ENCODE results near the gene SLC8B1. TPM values are rescaled to one million over a fixed set of nuclear protein-coding genes. Genes with fewer than 3 reads are reported as not detected.

Gene SLC8B1
- total RNA-seq (12.8 TPM), polyA plus RNA-seq (20.5 TPM)

DNA sequence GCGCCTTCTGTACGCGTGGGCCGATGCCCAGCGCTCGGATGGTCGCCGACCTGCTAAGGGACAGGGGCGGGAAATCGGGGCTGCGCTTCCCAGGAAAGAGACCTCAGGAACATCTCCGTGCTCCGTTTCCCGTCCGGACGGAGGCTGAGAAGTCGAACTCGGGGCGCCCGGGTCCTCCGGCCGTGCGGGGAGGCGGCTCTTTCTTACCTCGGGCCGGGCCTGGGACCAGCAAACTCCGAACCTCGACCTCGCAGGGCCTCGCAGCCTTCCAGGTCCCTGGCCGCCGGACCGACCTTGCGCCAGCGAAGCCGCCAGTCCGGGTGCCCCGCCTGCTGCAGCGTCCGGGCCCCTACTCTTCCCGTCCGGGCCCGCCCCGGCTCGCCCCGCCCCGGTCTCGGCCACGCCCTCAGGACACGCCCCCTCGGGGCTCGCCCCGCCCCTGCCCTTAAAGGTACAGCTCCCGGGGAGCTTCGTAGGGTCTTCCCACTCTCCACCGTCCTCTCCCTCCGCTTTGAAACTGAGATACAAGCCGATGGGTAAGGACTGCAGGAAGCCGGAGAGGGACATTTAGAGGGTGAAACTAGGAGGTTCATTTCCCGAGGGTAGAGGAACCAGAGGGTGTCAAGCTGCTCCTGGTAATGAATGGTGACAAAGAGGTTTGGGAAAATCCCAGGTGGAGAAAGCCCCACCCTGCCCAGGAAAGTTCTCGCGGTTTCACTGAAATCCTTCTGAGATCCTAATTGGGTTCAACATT lies at the start of gene SLC8B1:
TSS of gene SLC8B1 (minus strand) at position 324 of the 754 bp plus-strand sequence. CDS start 2,231 bp downstream, outside the sequence.
- DNase-seq (ENCODE audit: extremely low spot score) = peak; percentile 25
- Histone ChIP-seq H3K36me3 (ENCODE audit: insufficient read depth) (no peaks in the 10 kb centered on the region), H3K4me3 (ENCODE audit: low read depth, low read length) (peak within 1 kb of the TSS; percentile 53), H3K4me1 (ENCODE audit: insufficient read depth) (no peaks in the 10 kb centered on the region), H3K27ac (ENCODE audit: low read depth) (peak within 1 kb of the TSS; percentile 28)
- WGBS = 1% methylated on average over 62 of the region's 62 CpGs

DNA sequence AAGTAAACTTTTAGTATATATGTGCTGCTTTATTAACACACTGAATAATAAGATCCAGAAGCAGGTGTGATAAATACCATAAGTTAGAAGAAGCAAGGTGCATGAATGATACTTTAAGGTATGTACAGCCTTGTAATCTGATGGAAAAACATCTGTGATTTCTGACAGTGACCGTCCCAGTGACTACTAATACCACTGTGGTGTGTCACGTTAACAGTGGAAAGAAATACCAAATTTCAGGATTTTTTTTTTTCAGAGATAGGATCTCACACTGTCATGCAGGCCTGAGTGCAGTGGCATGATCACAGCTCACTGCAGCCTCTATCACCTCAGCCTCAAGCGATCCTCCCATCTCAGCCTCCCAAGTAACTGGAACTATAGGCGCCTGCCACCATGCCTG lies 47.3 kb upstream of the SLC8B1 start:
- no peak for DNase-seq (ENCODE audit: extremely low spot score)
- 96% methylated on average over 4 of the region's 4 CpGs for WGBS
- peaks cover 2% of the 10 kb centered on the region for H3K36me3 ChIP-seq (ENCODE audit: insufficient read depth)

DNA sequence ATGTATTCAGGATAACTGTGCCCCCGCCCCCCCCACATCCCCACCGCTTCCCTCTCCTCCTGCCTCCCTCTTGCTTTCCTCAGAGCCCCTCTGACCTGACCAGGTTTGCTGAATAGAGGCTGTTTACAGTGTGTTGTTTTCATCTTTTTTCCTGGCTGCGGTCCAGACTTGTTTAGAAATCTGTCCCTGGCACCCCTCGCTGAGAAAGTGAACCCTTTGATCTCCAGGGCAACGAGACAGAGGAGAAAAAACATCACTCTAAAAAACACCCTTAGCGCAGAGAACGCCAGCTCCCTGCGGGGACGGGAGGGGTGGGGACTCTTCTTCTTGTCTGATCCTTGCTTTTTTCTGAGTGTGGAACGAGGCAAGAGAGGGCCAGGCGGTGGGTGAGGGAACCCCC lies 46.3 kb upstream of the SLC8B1 start:
- H3K27ac ChIP-seq (ENCODE audit: low read depth) = no peak overlapping the region
- H3K4me3 ChIP-seq (ENCODE audit: low read depth, low read length) = no peak overlapping the region
- no peak for DNase-seq (ENCODE audit: extremely low spot score)
- no peaks in the 10 kb centered on the region for H3K4me1 ChIP-seq (ENCODE audit: insufficient read depth)
- peaks cover 2% of the 10 kb centered on the region for H3K36me3 ChIP-seq (ENCODE audit: insufficient read depth)
- 72% methylated on average over 11 of the region's 11 CpGs for WGBS

More for the DNA sequence above, 47.3 kb upstream of the SLC8B1 start:
- Histone ChIP-seq H3K4me1 (ENCODE audit: insufficient read depth) (no peaks in the 10 kb centered on the region), H3K4me3 (ENCODE audit: low read depth, low read length) (no peak overlapping the region), H3K27ac (ENCODE audit: low read depth) (no peak overlapping the region)

DNA sequence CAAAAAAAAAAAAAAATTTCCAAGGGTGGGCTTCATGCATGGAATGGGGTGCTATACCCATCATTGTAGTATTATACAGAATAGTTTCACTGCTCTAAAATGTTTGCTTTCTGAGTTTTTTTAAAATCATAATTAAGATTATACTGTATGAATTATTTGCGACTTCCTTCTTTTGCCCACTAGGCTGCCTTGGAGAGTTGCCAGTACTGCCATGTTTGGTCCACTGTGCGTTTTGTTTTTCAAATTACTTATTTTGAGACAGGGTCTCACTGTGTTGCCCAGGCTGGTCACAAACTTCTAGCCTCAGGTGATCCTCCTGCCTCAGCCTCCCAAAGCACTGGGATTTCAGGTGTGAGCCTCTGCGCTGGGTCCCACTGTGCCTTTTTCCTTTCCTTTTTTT lies 43.4 kb upstream of the SLC8B1 start:
- WGBS = 90% methylated on average over 3 of the region's 3 CpGs
- no peak for DNase-seq (ENCODE audit: extremely low spot score)
- H3K4me1 ChIP-seq (ENCODE audit: insufficient read depth) = no peaks in the 10 kb centered on the region
- no peak overlapping the region for H3K27ac ChIP-seq (ENCODE audit: low read depth)
- no peak overlapping the region for H3K4me3 ChIP-seq (ENCODE audit: low read depth, low read length)
- H3K36me3 ChIP-seq (ENCODE audit: insufficient read depth) = no peaks in the 10 kb centered on the region

DNA sequence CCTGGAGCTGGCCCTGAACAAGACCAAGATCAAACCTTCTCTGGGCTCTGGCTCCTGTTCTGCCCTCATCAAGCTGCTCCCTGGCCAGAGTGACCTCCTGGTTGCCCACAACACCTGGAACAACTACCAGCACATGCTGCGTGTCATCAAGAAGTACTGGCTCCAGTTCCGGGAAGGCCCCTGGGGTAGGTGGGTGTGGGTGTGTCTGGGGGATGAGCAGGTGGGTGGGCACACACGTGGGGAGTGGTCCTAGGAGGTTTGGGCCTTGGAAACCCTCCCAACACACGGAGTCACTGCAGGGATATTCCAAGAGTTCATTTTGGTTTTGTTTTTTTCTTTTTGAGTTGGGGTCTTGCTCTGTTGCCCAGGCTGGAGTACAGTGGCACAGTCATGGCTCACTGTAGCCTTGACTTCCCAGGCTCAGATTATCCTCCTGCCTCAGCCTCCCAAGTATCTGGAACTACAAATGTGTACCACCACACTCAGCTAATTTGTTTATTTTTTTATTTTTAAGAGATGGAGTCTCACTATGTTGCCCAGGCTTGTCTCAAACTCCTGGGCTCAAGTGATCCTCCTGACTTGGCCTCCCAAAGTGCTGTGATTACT lies 40.0 kb upstream of the SLC8B1 start:
- WGBS = 92% methylated on average over 4 of the region's 4 CpGs
- Histone ChIP-seq H3K4me3 (ENCODE audit: low read depth, low read length) (no peak overlapping the region), H3K36me3 (ENCODE audit: insufficient read depth) (peaks cover 3% of the 10 kb centered on the region), H3K4me1 (ENCODE audit: insufficient read depth) (no peaks in the 10 kb centered on the region), H3K27ac (ENCODE audit: low read depth) (no peak overlapping the region)
- DNase-seq (ENCODE audit: extremely low spot score) = no peak

DNA sequence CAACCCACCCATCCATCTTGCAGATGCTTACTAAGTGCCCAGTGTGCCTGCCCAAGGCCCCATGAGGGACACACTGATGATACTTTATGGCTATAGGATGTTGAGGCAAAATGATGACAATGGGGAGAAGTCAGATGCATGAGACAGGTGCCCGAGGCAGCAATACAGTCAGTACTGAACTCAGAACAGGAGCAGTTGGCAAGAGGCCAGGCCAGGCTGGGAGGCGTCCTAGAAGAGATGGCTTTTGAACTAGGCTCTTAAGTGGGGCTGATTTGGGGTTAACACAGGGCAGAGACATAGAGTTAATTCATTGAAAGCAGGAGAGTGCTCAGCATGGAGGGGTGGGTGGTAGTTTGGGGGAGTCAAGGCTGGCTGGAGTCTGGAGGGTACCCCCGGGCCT lies 39.1 kb upstream of the SLC8B1 start:
- Histone ChIP-seq H3K36me3 (ENCODE audit: insufficient read depth) (peaks cover 3% of the 10 kb centered on the region), H3K4me3 (ENCODE audit: low read depth, low read length) (no peak overlapping the region), H3K4me1 (ENCODE audit: insufficient read depth) (no peaks in the 10 kb centered on the region), H3K27ac (ENCODE audit: low read depth) (no peak overlapping the region)
- WGBS = 80% methylated on average over 3 of the region's 3 CpGs
- no peak for DNase-seq (ENCODE audit: extremely low spot score)

DNA sequence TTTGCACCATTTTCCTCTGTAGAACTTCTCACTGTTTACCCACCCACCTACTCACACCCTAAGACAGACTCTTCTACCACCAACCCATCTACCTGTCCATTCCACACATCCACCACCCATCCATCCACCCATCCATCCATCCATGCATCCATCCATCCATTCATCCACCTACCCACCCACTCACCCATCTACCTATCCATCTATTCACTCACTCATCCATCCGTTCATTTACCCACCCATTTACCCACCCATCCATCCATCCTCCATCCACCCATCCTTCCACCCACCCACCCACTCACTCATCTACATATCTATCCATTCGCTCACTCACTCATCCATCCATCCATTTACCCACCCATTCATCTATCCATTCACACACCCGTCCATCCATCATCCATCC lies 38.5 kb upstream of the SLC8B1 start:
- 98% methylated on average over 3 of the region's 3 CpGs for WGBS
- Histone ChIP-seq H3K36me3 (ENCODE audit: insufficient read depth) (peaks cover 3% of the 10 kb centered on the region), H3K4me1 (ENCODE audit: insufficient read depth) (no peaks in the 10 kb centered on the region), H3K27ac (ENCODE audit: low read depth) (no peak overlapping the region), H3K4me3 (ENCODE audit: low read depth, low read length) (no peak overlapping the region)
- DNase-seq (ENCODE audit: extremely low spot score) = no peak

DNA sequence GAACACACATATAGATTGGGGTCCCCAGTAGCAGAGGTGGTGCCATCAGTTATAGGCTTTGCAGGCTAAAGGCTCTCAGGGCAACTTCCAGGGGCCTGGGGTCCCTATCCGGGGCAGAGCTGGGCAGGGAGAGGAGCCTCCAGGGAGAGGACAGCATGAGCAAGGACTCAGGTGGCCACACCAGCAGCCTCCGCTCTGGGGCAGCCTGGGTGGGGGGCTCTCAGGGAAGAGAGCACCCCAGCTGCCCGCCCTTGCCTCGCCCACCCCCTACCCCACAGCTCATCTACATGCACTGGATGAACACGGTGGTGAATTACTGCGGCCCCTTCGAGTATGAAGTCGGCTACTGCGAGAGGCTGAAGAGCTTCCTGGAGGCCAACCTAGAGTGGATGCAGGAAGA lies 37.5 kb upstream of the SLC8B1 start:
- DNase-seq (ENCODE audit: extremely low spot score) = no peak
- 95% methylated on average over 9 of the region's 9 CpGs for WGBS
- no peak overlapping the region for H3K4me3 ChIP-seq (ENCODE audit: low read depth, low read length)
- H3K27ac ChIP-seq (ENCODE audit: low read depth) = no peak overlapping the region
- peaks cover 3% of the 10 kb centered on the region for H3K36me3 ChIP-seq (ENCODE audit: insufficient read depth)
- H3K4me1 ChIP-seq (ENCODE audit: insufficient read depth) = no peaks in the 10 kb centered on the region

DNA sequence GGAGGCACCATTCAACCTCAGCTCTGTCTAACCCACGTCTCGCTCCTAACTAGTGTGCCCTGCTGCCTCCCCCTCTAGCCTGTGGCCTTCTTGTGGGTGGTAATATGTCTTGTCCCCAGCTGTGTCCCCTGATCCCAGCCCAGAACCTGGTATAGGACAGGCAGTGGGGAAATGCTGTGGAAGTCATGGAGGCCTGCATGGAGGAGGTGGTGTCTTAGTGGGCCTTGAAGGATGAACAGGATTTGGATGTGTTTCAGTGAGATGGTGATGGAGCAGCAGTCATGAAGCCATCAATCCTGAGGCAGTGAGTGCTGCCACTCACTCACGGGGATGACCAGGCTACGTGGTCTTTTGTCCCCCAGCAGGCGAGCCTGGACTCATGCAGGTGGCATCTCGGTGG lies 36.9 kb upstream of the SLC8B1 start:
- DNase-seq (ENCODE audit: extremely low spot score) = no peak
- Histone ChIP-seq H3K36me3 (ENCODE audit: insufficient read depth) (peaks cover 3% of the 10 kb centered on the region), H3K4me1 (ENCODE audit: insufficient read depth) (no peaks in the 10 kb centered on the region), H3K27ac (ENCODE audit: low read depth) (no peak overlapping the region), H3K4me3 (ENCODE audit: low read depth, low read length) (no peak overlapping the region)
- 96% methylated on average over 6 of the region's 6 CpGs for WGBS

DNA sequence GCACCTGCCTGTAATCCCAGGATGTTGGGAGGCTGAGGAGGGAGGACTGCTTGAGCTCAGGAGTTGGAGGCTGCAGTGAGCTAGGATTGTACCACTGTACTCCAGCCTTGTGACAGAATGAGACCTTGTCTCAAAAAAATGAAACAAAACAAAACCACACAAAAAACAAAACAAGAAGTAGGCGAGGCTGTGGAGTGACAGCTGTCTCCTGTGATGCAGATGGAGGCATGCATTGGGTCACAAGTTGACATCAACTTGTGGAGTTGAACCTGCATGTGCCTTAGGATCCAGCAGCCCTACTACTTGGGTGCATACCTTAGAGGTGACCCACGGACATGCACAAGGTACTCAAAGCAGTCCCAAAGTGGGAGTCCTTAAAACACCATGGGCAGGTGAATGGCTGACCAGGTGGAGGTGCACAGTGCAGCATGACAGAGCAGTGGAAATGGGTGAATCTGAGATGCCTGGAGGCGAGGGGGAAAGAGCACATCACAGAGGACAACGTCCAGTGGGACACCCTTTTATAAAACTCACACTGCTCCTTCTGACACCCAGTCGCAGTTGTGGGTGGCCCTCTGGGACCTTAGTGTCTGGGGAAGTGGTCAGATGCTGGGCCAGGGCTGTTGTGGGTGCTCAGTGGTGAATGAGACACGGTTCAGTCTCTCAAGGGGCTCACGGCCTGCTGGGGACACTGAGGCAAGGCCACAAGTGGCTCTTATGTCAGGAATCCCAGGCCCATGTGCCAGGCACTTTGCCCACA lies 36.2 kb upstream of the SLC8B1 start:
- H3K36me3 ChIP-seq (ENCODE audit: insufficient read depth) = peaks cover 3% of the 10 kb centered on the region
- H3K27ac ChIP-seq (ENCODE audit: low read depth) = no peak overlapping the region
- WGBS = 85% methylated on average over 7 of the region's 7 CpGs
- no peaks in the 10 kb centered on the region for H3K4me1 ChIP-seq (ENCODE audit: insufficient read depth)
- DNase-seq (ENCODE audit: extremely low spot score) = no peak
- H3K4me3 ChIP-seq (ENCODE audit: low read depth, low read length) = no peak overlapping the region

DNA sequence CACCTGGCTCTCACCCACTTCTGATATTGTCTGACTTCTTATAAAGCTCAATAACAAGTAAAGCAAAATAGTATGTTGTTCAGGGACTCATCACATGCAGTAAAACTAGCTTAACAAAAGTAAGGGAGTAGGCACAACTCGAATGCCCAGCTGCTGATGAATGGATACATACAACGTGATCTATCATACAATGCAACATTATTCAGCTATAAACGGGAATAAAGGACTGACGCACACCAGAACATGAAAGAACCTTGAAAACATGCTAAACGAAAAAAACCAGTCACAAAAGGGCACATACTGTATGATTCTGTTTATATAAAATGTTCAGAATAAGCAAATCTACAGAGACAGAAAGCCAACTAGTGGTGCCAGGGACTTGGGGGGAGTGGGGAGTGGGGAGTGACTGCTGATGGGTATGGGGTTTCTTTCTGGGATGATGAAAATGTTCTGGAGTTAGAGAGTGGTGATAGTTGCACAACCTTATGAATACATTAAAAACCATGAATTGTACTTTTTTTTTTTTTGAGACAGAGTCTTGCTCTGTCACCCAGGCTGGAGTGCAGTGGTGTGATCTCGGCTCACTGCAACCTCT lies 34.6 kb upstream of the SLC8B1 start:
- H3K4me1 ChIP-seq (ENCODE audit: insufficient read depth) = no peaks in the 10 kb centered on the region
- whole genome bisulfite sequencing = 74% methylated on average over 6 of the region's 6 CpGs
- no peak overlapping the region for H3K4me3 ChIP-seq (ENCODE audit: low read depth, low read length)
- no peak overlapping the region for H3K27ac ChIP-seq (ENCODE audit: low read depth)
- DNase-seq (ENCODE audit: extremely low spot score) = no peak
- peaks cover 3% of the 10 kb centered on the region for H3K36me3 ChIP-seq (ENCODE audit: insufficient read depth)

DNA sequence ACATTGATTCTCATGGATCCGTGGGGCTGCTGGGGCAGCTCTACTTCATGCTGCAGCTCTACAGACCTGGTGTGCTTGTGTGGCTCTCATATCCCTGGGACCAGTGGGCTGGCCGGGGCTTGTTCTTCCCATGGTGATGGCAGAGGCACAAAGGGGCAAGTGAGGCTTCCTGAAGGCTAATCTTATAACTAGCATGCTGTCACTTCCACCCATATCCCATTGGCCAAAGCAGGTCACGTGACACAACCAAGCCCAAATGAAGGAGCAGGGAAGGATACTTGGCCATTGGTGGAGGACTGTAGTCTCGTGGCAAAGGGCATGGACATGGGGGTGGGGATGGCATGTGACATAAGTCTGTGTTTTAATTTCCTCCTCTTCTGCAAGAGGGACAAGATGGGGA lies 33.4 kb upstream of the SLC8B1 start:
- H3K27ac ChIP-seq (ENCODE audit: low read depth) = no peak overlapping the region
- WGBS = 86% methylated on average over 4 of the region's 4 CpGs
- H3K4me1 ChIP-seq (ENCODE audit: insufficient read depth) = no peaks in the 10 kb centered on the region
- no peak for DNase-seq (ENCODE audit: extremely low spot score)
- peaks cover 3% of the 10 kb centered on the region for H3K36me3 ChIP-seq (ENCODE audit: insufficient read depth)
- no peak overlapping the region for H3K4me3 ChIP-seq (ENCODE audit: low read depth, low read length)

DNA sequence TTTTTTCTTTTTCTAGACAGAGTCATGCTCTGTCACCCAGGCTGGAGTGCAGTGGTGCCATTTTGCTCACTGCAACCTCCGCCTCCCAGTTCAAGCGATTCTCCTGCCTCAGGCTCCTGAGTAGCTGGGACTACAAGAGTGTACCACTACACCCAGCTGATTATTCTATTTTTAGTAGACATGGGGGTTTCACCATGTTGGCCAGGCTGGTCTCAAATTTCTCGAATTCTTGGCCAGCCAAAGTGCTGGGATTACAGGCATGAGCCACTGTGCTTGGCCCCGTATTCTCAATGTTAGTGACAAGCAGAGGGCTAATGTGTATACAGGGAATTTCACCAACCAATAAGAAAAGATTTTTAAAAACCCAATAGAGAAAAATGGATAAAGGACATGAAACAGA lies 31.9 kb upstream of the SLC8B1 start:
- 71% methylated on average over 4 of the region's 4 CpGs for WGBS
- no peak overlapping the region for H3K27ac ChIP-seq (ENCODE audit: low read depth)
- DNase-seq (ENCODE audit: extremely low spot score) = no peak

More for the DNA sequence above, 31.9 kb upstream of the SLC8B1 start:
- H3K4me3 ChIP-seq (ENCODE audit: low read depth, low read length) = no peak overlapping the region
- H3K36me3 ChIP-seq (ENCODE audit: insufficient read depth) = no peaks in the 10 kb centered on the region
- H3K4me1 ChIP-seq (ENCODE audit: insufficient read depth) = no peaks in the 10 kb centered on the region
